K562 (cell line): ENCODE data around the gene ATXN10.

Experiments
- BRD4 ChIP-seq: fragments of 200-600 bp; sonication (generic); IDR thresholded peaks from 2 replicates; pipeline ENCODE4 v1.6.1; 2017; ENCODE audit warnings: inconsistent platforms
- CTCF ChIP-seq, 3 experiments: IDR thresholded peaks in 2 of 3; conservative IDR thresholded peaks in 1 of 3; 2 replicates each; pipeline ENCODE4 v1.5.1; 2011 to 2012; ENCODE audit warnings: low read length in 3 of 3, mild to moderate bottlenecking in 3 of 3, control low read depth in 2 of 3, improper control_type of control experiment in 1 of 3, inconsistent platforms in 1 of 3, low read depth in 1 of 3, mixed read lengths in 1 of 3, moderate library complexity in 1 of 3; ENCODE audit not compliant: insufficient read depth in 2 of 3
- MAX ChIP-seq: sonication (generic); formaldehyde crosslinking; IDR thresholded peaks from 2 replicates; pipeline ENCODE4 v1.9.0; 2022; ENCODE audit warnings: mild to moderate bottlenecking, missing genetic modification reagents
- MCM2 ChIP-seq: fragments of 450-650 bp; IDR thresholded peaks from 2 replicates; pipeline ENCODE4 v1.6.1; 2017; ENCODE audit warnings: low read depth, mild to moderate bottlenecking
- ZNF778 ChIP-seq: fragments of 450-650 bp; formaldehyde crosslinking; IDR thresholded peaks from 2 replicates; pipeline ENCODE4 v1.4.0; 2020; ENCODE audit warnings: mild to moderate bottlenecking, moderate library complexity

- TF ChIP-seq ZNF778 (CRISPR knock-in tag): no peak
- no peak for TF ChIP-seq MCM2
- TF ChIP-seq CTCF (IDR thresholded peaks at IDR 0.05 in 2 of 3, conservative IDR thresholded peaks at IDR 0.05 in 1 of 3; ENCODE audit: insufficient read depth in 2 of 3, low read depth in 1 of 3, low read length in 3 of 3): no peak
- no peak for TF ChIP-seq BRD4
- TF ChIP-seq MAX (CRISPR knock-in tag): no peak
These were observed 45.4 kb upstream of the ATXN10 start for GRCh38 chr22:45626198-45626651.
